GM23248 (cell line): ENCODE measurements around the gene C12orf54.

Experiments
- EZH2 ChIP-seq: fragments of 200-600 bp; sonication (generic); IDR thresholded peaks from 2 replicates; pipeline ENCODE4 v1.6.1; 2018; ENCODE audit warnings: antibody characterized with exemption, mild to moderate bottlenecking; ENCODE audit not compliant: insufficient read depth, poor library complexity, severe bottlenecking
- EZH2phosphoT487 ChIP-seq: fragments of 200-600 bp; sonication (generic); IDR thresholded peaks from 2 replicates; pipeline ENCODE4 v1.6.1; 2018; ENCODE audit warnings: antibody characterized with exemption, moderate library complexity, mild to moderate bottlenecking, low read depth; ENCODE audit not compliant: insufficient read depth

- no peak for TF ChIP-seq EZH2
- no peak for TF ChIP-seq EZH2phosphoT487
These were observed 10.0 kb upstream of the C12orf54 start, which contains the start of gene ANP32D for GRCh38 chr12:48472259-48472658.
